HG03575 (cell line): ENCODE results near the gene SMTNL2.

Experiments
- ATAC-seq: cut with Tn5 transposase; IDR thresholded peaks from one replicate; pipeline ENCODE4 v1.9.1; 2021; ENCODE audit not compliant: unreplicated experiment, insufficient number of reproducible peaks, low FRiP score; ENCODE audit errors: extremely low read depth

The SMTNL2 gene

GRCh38 chr17:4557626-4558346, 26.5 kb upstream of the SMTNL2 start:
- no peak for ATAC-seq

DNA sequence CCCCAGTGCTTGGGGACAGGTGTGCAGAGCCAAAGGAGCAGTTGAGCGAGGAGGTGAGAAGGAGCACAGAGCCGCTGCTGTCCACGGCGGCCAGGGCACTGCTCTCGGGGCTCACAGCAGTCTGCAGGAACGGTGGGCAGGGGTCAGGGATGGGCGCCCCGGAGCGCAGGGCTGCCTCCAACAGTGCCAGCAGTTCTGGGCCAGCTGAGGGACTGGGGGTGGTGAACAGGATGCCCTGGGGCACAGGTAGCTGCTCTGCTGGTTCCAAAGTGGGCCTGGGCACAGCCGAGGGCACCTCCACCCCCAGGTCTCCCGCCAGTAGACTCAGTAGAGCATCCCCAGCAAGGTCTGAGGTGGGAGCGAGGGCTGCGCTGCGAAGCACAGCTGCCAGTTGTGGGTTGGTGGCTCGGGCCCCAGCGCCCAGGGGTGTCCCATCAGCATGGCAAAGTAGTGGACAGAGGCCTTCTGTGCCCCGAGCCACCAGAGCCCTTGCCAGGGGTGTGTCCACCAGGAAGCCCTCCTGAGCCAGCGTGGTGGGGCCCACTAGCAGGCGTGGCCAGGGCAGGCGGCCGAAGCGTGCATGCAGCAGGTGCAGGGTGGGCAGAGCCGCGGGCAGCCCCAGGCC, 25.9 kb upstream of the SMTNL2 start:
- ATAC-seq, result no peak

- ATAC-seq, result no peak
These were observed 25.1 kb upstream of the SMTNL2 start for GRCh38 chr17:4559139-4559791.

DNA sequence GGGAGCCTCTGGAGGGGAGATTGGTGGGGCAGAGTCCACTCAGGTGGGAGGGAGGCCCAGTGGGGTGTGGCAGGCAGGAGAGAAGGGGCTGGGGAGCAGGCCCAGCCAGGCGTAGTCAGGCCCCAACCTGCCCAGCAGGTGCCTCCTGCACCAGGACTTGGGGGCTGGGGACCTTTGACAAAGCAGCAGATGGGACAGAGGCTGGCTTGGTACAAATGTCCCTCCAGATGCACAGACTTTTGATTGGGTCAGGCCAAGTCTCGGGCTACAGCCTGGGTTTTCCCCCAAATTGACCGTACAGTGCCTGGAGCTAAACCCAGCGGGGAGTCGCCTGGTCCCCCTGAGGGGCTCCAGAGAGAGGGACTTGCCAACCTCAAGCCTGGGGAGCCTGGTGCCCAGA, 24.4 kb upstream of the SMTNL2 start:
- no peak for ATAC-seq

GRCh38 chr17:4560421-4560820, 23.9 kb upstream of the SMTNL2 start, which contains the start of gene GGT6:
Gene GGT6, minus strand, starts transcription at chr17:4560577. Its CDS starts 56 bp downstream, at chr17:4560521.
- ATAC-seq, result no peak

- no peak for ATAC-seq
These were observed 23.5 kb upstream of the SMTNL2 start for GRCh38 chr17:4560837-4561256.

- ATAC-seq, result no peak
These were observed 22.0 kb upstream of the SMTNL2 start for GRCh38 chr17:4562015-4562969.

DNA sequence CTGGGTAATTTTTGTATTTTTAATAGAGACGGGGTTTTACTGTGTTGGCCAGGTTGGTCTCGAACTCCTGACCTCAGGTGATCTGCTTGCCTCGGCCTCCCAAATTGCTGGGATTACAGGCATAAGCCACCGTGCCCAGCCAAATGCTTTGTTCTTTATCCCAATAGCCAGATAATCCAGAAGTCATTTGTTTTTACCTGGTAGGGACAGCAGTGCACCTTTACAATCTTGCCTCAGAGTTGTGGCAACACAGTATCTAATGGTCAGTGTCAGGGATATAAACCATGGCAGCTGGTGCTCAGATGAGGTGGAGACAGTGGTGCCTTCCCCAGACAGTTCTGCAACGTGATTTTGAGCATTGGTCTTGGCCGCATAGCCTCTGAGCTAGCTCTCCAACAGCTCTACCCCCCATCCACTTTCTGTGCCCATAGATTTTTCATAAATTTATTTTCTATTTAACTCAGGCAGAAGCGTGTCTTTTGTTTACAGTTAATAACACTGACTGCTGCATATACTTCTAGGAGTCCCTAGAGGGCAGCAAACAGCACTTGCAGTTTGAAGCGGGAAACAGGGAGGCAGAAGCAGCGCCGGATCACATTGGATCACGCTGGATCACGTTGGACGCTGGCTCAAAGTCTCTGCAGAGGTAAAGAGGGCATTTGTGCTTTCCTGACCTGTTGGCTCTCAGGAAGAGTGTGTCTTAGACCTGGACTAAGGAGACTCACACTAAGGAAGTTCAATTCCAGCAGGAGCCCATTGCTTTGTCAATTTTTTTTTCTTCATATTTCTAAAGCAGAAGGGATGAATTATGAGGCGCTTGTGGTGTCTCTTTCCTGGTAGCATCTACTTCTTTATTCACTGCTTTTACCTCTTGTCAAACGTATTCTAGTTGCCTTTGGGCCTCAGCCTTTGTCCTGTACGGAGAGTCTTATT, 18.9 kb upstream of the SMTNL2 start:
- ATAC-seq, result no peak

DNA sequence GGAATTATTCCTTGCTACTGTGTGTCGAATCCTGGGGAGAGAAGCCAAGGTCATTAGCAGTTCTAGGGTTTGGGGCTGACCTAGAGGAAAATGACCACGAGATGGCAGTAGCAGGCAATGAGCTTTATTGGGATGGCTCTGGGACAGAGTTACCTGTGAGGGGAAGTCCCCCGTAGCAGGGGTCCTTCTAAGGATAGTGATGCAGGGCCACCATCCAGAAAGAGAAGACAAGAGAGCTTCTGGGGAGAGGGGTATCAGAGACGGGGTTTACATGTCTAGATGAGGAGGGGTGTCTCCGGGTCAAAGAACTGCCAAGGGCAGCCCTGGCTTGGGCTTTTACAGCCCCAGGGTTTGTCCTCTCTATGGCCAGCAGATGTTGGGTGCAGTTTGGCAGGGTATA, 17.5 kb upstream of the SMTNL2 start:
- no peak for ATAC-seq

- no peak for ATAC-seq
These were observed 14.7 kb upstream of the SMTNL2 start for GRCh38 chr17:4569591-4569990.

GRCh38 chr17:4572131-4572530, 12.2 kb upstream of the SMTNL2 start:
- no peak for ATAC-seq

DNA sequence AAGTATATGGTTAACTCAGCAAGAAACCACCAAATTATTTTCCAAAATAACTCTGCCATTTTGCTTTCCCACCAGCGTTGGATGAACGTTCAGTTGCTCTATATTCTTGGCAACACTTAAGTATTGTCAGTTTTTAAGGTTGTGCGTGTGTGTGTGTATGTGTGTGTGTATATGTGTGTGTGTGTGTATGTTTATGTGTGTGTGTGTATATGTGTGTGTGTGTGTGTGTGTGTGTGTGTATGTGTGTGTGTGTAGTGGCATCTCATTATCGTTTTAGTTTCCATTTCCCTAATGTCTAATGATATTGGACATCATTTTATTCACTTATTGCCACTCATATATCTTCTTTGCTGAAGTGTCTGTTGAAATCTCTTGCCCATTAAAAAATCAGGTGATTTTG, 11.2 kb upstream of the SMTNL2 start:
- ATAC-seq, result no peak

GRCh38 chr17:4573669-4574068, 10.7 kb upstream of the SMTNL2 start:
- no peak for ATAC-seq

DNA sequence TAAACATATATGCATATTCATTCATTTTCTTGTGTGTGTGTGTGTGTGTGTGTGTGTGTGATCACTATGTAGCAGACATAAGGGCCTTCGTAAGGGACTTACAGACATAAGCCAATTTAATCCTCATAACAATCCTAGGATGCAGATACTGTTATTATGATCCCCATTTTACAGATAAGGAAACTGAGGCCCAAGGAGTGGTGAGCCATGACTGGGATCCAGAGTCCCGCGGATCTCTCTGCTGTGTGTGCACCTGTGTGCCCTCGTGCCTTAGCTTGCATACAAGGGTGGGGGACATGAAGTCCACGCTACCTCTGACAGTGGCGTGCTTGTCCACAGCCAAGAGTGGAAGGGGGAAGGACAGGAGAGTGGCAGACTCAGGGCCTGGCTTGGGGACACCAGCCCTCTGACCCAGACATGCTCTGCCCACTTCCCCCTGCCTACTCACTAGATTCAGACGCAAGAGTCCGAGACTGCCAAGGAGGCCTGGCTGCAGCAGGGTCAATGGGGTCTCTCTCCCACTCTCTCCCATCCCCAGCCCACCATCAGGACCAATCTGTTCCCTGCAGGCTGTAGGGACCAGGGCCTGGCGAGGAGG, 9.8 kb upstream of the SMTNL2 start:
- ATAC-seq, result no peak

- no peak for ATAC-seq
These were observed 8.2 kb upstream of the SMTNL2 start for GRCh38 chr17:4576161-4576558.

DNA sequence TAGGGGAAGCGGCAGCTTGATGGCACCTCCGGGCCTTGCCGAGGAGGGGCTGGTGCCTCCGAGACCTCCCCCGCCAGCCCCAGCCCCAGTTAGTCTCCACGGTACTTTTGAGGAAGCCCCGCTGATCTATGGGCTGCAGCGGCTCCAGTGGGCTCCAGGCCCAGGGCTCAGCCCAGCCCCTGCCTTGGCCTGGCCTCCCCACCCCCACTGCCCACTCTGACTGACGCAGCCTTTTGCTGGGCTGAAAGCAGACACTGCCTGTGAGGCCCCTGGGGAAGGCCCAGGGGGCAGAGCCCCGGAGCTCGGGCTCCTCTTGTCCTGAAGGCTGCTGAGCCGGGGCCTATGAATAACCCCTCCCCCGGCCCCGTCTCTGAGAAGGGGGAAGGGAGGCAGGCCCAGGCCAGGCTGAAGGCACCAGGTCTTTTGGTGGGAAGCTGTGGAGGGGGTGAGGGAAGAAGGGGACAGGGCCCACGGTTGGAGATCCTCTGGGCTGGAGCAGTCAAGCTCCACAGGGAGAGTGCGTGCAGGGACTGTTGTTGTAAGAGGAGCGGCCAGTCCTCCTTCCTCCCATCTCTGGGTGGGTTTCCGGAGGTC, 7.5 kb upstream of the SMTNL2 start:
- no peak for ATAC-seq

- ATAC-seq, result no peak
These were observed 6.8 kb upstream of the SMTNL2 start for GRCh38 chr17:4577386-4577993.
